Coronary artery (tissue), 2 donors: ENCODE data around the gene ZNF780B.
A peak's percentile ranks its signal among the peaks of the same experiment; 100 is the strongest.

Experiments
- DNase-seq: peaks from one replicate; pipeline ENCODE4 v3.0.0-alpha.2; 2017; ENCODE audit warnings: low spot score
- H3K27ac ChIP-seq, 2 donors: fragments of 200-600 bp; sonication (generic); one replicate each; pipeline ENCODE4 v1.5.1; 2016 to 2019
- H3K4me3 ChIP-seq: fragments of 200-600 bp; sonication (generic); 2 replicates; pipeline ENCODE4 v1.5.1; 2016; ENCODE audit warnings: mild to moderate bottlenecking, moderate library complexity
- CTCF ChIP-seq: fragments of 200-600 bp; sonication (generic); IDR thresholded peaks from one replicate; pipeline ENCODE4 v1.5.1; 2019; ENCODE audit warnings: antibody characterized with exemption

Gene ZNF780B

GRCh38 chr19:39996811-39997637, 59.0 kb downstream of the ZNF780B start, which contains the start of gene ZNF546:
TSS of gene ZNF546 (plus strand) at chr19:39997060. CDS start at chr19:39998327, 1,267 bp downstream.
- Histone ChIP-seq H3K4me3 (peak within 1 kb of the TSS; percentile 81), H3K27ac (peak within 1 kb of the TSS; percentile 71 to 93)
- peak; percentile 95 for DNase-seq
- no peak for TF ChIP-seq CTCF

GRCh38 chr19:39996218-39996810, 59.7 kb downstream of the ZNF780B start:
- H3K27ac ChIP-seq = peak overlapping the region; percentile 71 to 93
- no peak for TF ChIP-seq CTCF
- DNase-seq = no peak
- H3K4me3 ChIP-seq = peak overlapping the region; percentile 81

- Histone ChIP-seq H3K4me3 (peak overlapping the region; percentile 81), H3K27ac (no peak overlapping the region)
- no peak for DNase-seq
- no peak for TF ChIP-seq CTCF
These were observed 60.2 kb downstream of the ZNF780B start for GRCh38 chr19:39995794-39996193.

DNA sequence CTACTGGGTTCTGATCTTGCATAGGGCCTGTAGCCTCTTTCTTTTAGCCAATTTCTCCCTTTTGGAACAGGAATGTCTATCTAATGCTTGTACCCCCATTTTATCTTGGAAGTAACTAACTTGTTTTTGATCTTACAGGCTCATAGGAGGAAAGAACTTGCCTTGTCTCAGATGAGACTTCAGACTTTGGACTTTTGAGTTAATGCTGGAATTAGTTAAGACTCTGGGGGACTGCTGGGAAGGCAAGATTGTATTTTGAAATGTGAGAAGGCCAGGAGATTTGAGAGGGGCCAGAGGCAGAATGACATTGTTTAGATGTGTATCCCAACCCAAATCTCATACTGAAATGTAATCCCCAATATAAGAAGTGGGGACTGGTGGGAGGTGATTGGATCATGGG, 61.7 kb downstream of the ZNF780B start:
- no peak for TF ChIP-seq CTCF
- H3K4me3 ChIP-seq = no peak overlapping the region
- DNase-seq = no peak
- H3K27ac ChIP-seq = no peak overlapping the region

GRCh38 chr19:39993605-39994004, 62.4 kb downstream of the ZNF780B start:
- no peak overlapping the region for H3K27ac ChIP-seq
- no peak for DNase-seq
- no peak for TF ChIP-seq CTCF

DNA sequence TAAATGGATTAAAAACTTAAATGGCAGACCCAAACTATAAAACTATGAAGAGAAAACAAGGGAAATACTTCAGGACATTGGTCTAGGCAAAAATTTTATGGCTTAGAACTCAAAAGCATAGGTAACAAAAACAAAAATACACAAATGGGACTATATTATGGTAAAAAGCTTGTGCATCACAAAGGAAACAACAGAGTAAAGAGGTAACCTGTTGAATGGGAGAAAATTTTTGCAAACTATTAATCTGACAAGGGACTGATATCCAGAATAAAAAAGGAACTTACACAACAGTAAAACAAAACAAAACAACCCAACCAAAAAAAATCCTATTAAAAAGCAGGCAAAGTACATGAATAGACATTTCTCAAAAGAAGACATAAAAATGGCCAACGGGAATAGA, 68.4 kb downstream of the ZNF780B start:
- no peak for TF ChIP-seq CTCF
- DNase-seq = no peak
- Histone ChIP-seq H3K4me3 (no peak overlapping the region), H3K27ac (no peak overlapping the region)

More at GRCh38 chr19:39993605-39994004, 62.4 kb downstream of the ZNF780B start:
- no peak overlapping the region for H3K4me3 ChIP-seq
